Cerebellar cortex (tissue), 1 donor: ENCODE data around the gene ACKR4.
"Not testable (repeated sequence)": the region's sequence is repeated elsewhere in the genome, so short reads cannot be mapped to it uniquely, and the experiment has no call there.

Experiments used
- DNase-seq: peaks from one replicate; pipeline ENCODE4 v3.0.0-alpha.2; 2015; ENCODE audit warnings: low spot score

The ACKR4 gene

GRCh38 chr3:132596816-132597433 is at the start of gene ACKR4:
TSS of gene ACKR4 (plus strand) at chr3:132597270. CDS start at chr3:132600398, 3,128 bp downstream.
- no peak for DNase-seq

- no peak for DNase-seq
These were observed 47.9 kb upstream of the ACKR4 start for GRCh38 chr3:132549169-132549568.

- no peak for DNase-seq
These were observed 47.0 kb upstream of the ACKR4 start for GRCh38 chr3:132549890-132550578.

GRCh38 chr3:132550579-132551305 is 46.3 kb upstream of the ACKR4 start:
- no peak for DNase-seq

- DNase-seq: no peak
These were observed 43.2 kb upstream of the ACKR4 start for GRCh38 chr3:132553826-132554225.

GRCh38 chr3:132554437-132554836 is 42.6 kb upstream of the ACKR4 start:
- no peak for DNase-seq

GRCh38 chr3:132555306-132556035 is 41.6 kb upstream of the ACKR4 start:
- no peak for DNase-seq

GRCh38 chr3:132556036-132556386 is 41.1 kb upstream of the ACKR4 start:
- DNase-seq: not testable (repeated sequence)

- DNase-seq: no peak
These were observed 40.4 kb upstream of the ACKR4 start for GRCh38 chr3:132556508-132557159.

GRCh38 chr3:132561003-132561402 is 36.1 kb upstream of the ACKR4 start:
- DNase-seq: no peak

- no peak for DNase-seq
These were observed 33.5 kb upstream of the ACKR4 start for GRCh38 chr3:132563420-132564069.

- DNase-seq: no peak
These were observed 33.0 kb upstream of the ACKR4 start for GRCh38 chr3:132564070-132564465.

GRCh38 chr3:132568422-132568821 is 28.6 kb upstream of the ACKR4 start:
- DNase-seq: no peak

- no peak for DNase-seq
These were observed 27.9 kb upstream of the ACKR4 start for GRCh38 chr3:132569153-132569552.

GRCh38 chr3:132569580-132569979 is 27.5 kb upstream of the ACKR4 start:
- DNase-seq: no peak

GRCh38 chr3:132570016-132570415 is 27.1 kb upstream of the ACKR4 start:
- DNase-seq: no peak

GRCh38 chr3:132573797-132574211 is 23.3 kb upstream of the ACKR4 start:
- no peak for DNase-seq

- DNase-seq: no peak
These were observed 9.7 kb upstream of the ACKR4 start for GRCh38 chr3:132587401-132587800.

- no peak for DNase-seq
These were observed 4.9 kb upstream of the ACKR4 start for GRCh38 chr3:132592216-132592615.

- no peak for DNase-seq
These were observed 3.7 kb upstream of the ACKR4 start for GRCh38 chr3:132593241-132593946.

- DNase-seq: no peak
These were observed 3.1 kb upstream of the ACKR4 start for GRCh38 chr3:132593947-132594323.
